Right cardiac atrium (tissue), 5 donors: ENCODE measurements around the gene ZBTB20. TPM values are rescaled to one million over a fixed set of nuclear protein-coding genes. Genes with fewer than 3 reads are reported as not detected.
A peak's percentile ranks its signal among the peaks of the same experiment; 100 is the strongest.

Source experiments
- ATAC-seq, 2 donors: fragments of 200-7000 bp; cut with Tn5 transposase; one replicate each; pipeline versions ENCODE4 v1.8.0 to v1.9.1; 2020; ENCODE audit warnings: moderate library complexity in 2 of 2, mild to moderate bottlenecking in 1 of 2
- DNase-seq, 3 donors: peaks; one replicate each; pipeline ENCODE4 v3.0.0-alpha.2; 2020
- H3K27ac ChIP-seq: one replicate; pipeline ENCODE4 v1.5.1; 2013; ENCODE audit warnings: mild to moderate bottlenecking, low read length, control low read depth, moderate library complexity
- H3K27me3 ChIP-seq: one replicate; pipeline ENCODE4 v1.6.1; 2013; ENCODE audit not compliant: control insufficient read depth, insufficient read depth
- H3K4me1 ChIP-seq: one replicate; pipeline ENCODE4 v1.6.1; 2013; ENCODE audit warnings: low read length; ENCODE audit not compliant: control insufficient read depth, insufficient read depth
- H3K4me3 ChIP-seq: one replicate; pipeline ENCODE4 v1.5.1; 2013; ENCODE audit warnings: low read length, control low read depth
- H3K9me3 ChIP-seq: one replicate; pipeline ENCODE4 v1.6.1; 2013; ENCODE audit warnings: low read length; ENCODE audit not compliant: control insufficient read depth
- WGBS: extraction: QIAGEN DNeasy Blood & Tissue Kit; methylation state at CpG from one replicate; pipeline ENCODE4 v1.1.7; 2013; 5-methylcytosine and 5-hydroxymethylcytosine counted together
- intact Hi-C, 4 donors: fragments of 100-400 bp; cut with DNase I; formaldehyde crosslinking; loops; one replicate each; pipeline versions ENCODE4 v1.11.0 to v1.14.0; 2022 to 2023
- polyA plus RNA-seq: library from polyadenylated mRNA; stranded (reverse); fragments of 200-250 nt; gene quantifications from one replicate; pipeline ENCODE4 v1.2.3, GENCODE V29; 2013
- total RNA-seq, 4 donors: library from RNA; stranded (reverse); fragmentation: NEBNext Ultra II Directional; extraction: Animal tissue kit (Norgen Biotek cat#: 25700); gene quantifications; one replicate each; pipeline ENCODE4 v1.2.1, GENCODE V29; 2021
- donor health status: healthy with polysubstance abuse.
- donor health status: DM: no; HTN: yes; CAD: no.
- donor health status: DM: no; HTN: no; CAD: no.
- donor health status: DM: no; HTN: yes; CAD: no; lungs with severe emphysema.
- donor health status: DM: yes; HTN: yes; CAD: no.

Gene ZBTB20
- total and polyA plus RNA-seq, 5 donors = 6.5 to 87.9 (median 75.5) TPM

- DNase-seq = no peak
- no peak for ATAC-seq
- intact Hi-C loops = no loop called here
- Histone ChIP-seq H3K4me3 (no peak overlapping the region), H3K27me3 (no peaks in the 10 kb centered on the region), H3K27ac (no peak overlapping the region), H3K4me1 (no peaks in the 10 kb centered on the region), H3K9me3 (no peaks in the 10 kb centered on the region)
- 89% methylated on average over 3 of the region's 3 CpGs for WGBS
Measured at GRCh38 chr3:115164374-115165221, 17.5 kb upstream of the ZBTB20 start.

GRCh38 chr3:115162759-115163158 lies 15.7 kb upstream of the ZBTB20 start:
- DNase-seq (no peak), ATAC-seq (no peak)
- H3K9me3 ChIP-seq = no peaks in the 10 kb centered on the region
- intact Hi-C loops = no loop called here
- 86% methylated on average over 1 of the region's 1 CpG for WGBS
- no peak overlapping the region for H3K4me3 ChIP-seq
- H3K27me3 ChIP-seq = no peaks in the 10 kb centered on the region
- no peaks in the 10 kb centered on the region for H3K4me1 ChIP-seq
- H3K27ac ChIP-seq = no peak overlapping the region

DNA sequence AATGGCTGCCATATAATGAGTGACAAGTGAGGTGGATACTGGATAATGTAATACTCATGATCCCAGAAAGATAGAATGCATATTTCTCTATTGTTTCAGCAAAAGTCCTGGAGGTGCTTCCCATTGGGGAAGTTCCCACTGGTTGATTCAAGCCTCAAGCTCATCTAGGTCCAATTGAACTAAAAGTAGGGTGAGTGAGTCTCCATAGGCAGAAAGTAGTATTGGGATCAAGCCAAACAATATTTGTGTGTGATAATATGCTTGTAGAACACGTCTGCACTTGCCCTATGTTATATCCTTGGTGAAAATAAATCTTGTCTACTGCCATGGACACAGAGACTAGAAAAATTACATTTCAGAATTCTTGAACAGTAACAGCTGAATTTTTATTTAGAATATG lies 14.8 kb upstream of the ZBTB20 start:
- H3K9me3 ChIP-seq = no peaks in the 10 kb centered on the region
- no peaks in the 10 kb centered on the region for H3K27me3 ChIP-seq
- H3K27ac ChIP-seq = no peak overlapping the region
- no peak for ATAC-seq
- H3K4me1 ChIP-seq = no peaks in the 10 kb centered on the region
- DNase-seq = no peak
- 49% methylated on average over 1 of the region's 1 CpG for WGBS
- H3K4me3 ChIP-seq = no peak overlapping the region
- intact Hi-C loops = no loop called here

GRCh38 chr3:115161168-115161834 lies 14.2 kb upstream of the ZBTB20 start:
- 94% methylated on average over 4 of the region's 4 CpGs for WGBS
- H3K4me3 ChIP-seq = no peak overlapping the region
- ATAC-seq = no peak
- H3K9me3 ChIP-seq = no peaks in the 10 kb centered on the region
- no peak overlapping the region for H3K27ac ChIP-seq
- DNase-seq = no peak
- intact Hi-C loops = no loop called here
- H3K27me3 ChIP-seq = no peaks in the 10 kb centered on the region
- H3K4me1 ChIP-seq = no peaks in the 10 kb centered on the region

- H3K4me3 ChIP-seq = no peak overlapping the region
- H3K27ac ChIP-seq = no peak overlapping the region
- no peaks in the 10 kb centered on the region for H3K4me1 ChIP-seq
- no peak for ATAC-seq
- no peaks in the 10 kb centered on the region for H3K27me3 ChIP-seq
- no peaks in the 10 kb centered on the region for H3K9me3 ChIP-seq
- DNase-seq = no peak
- intact Hi-C loops = no loop called here
- WGBS = 82% methylated on average over 1 of the region's 1 CpG
Measured at GRCh38 chr3:115160295-115160694, 13.2 kb upstream of the ZBTB20 start.

DNA sequence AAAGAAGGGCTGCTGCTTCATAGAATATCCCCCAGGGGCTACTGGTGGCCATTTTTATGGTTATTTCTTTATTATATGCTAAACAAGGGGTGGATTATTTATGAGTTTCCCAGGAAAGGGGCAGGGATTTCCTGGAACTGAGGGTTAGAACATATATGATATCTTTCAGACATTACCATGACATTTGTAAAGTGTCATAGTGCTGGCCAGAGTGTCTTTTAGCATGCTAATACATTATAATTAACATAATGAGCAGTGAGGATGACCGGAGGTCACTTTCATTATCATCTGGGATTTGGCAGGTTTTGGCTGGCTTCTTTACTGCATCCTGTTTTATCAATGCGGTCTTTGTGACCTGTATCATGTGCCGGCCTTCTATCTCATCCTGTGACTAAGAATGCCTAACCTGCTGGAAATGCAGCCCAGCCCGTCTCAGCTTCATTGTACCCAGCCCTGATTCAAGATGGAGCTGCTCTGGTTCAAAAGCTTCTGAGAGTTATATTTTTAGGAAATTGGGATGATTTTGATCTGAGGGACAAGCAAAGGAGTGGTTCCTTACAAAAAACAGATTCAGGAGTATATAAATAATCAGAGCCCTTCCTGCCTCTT lies 9.1 kb upstream of the ZBTB20 start:
- H3K27me3 ChIP-seq = no peaks in the 10 kb centered on the region
- H3K9me3 ChIP-seq = no peaks in the 10 kb centered on the region
- peak in 1 of 2 donors; percentile 59 for ATAC-seq
- H3K27ac ChIP-seq = no peak overlapping the region
- H3K4me1 ChIP-seq = no peaks in the 10 kb centered on the region
- intact Hi-C loops = no loop called here
- 34% methylated on average over 4 of the region's 4 CpGs for WGBS
- H3K4me3 ChIP-seq = no peak overlapping the region
- DNase-seq = no peak

GRCh38 chr3:115154611-115155010 lies 7.5 kb upstream of the ZBTB20 start:
- 71% methylated on average over 3 of the region's 3 CpGs for WGBS
- Histone ChIP-seq H3K4me3 (no peak overlapping the region), H3K27me3 (no peaks in the 10 kb centered on the region), H3K27ac (no peak overlapping the region), H3K9me3 (no peaks in the 10 kb centered on the region), H3K4me1 (no peaks in the 10 kb centered on the region)
- DNase-seq (no peak), ATAC-seq (no peak)
- intact Hi-C loops = no loop called here

GRCh38 chr3:115151921-115152320 lies 4.8 kb upstream of the ZBTB20 start:
- no peaks in the 10 kb centered on the region for H3K27me3 ChIP-seq
- ATAC-seq = no peak
- H3K9me3 ChIP-seq = no peaks in the 10 kb centered on the region
- H3K4me1 ChIP-seq = no peaks in the 10 kb centered on the region
- no peak overlapping the region for H3K27ac ChIP-seq
- WGBS = 87% methylated on average over 2 of the region's 2 CpGs
- intact Hi-C loops = no loop called here
- no peak overlapping the region for H3K4me3 ChIP-seq
- no peak for DNase-seq

- ATAC-seq (no peak), DNase-seq (no peak)
- no peaks in the 10 kb centered on the region for H3K27me3 ChIP-seq
- under 1% methylated on average over 20 of the region's 20 CpGs for WGBS
- intact Hi-C loops = loop anchor here in 3 of 4 donors (5.0 to 10.0 kb wide), 2 partner anchors 51 to 53 kb away; no protein-coding TSS in a partner anchor
- H3K4me1 ChIP-seq = no peaks in the 10 kb centered on the region
- no peaks in the 10 kb centered on the region for H3K9me3 ChIP-seq
- peak overlapping the region; percentile 83 for H3K27ac ChIP-seq
- H3K4me3 ChIP-seq = peak overlapping the region; percentile 53
Measured at GRCh38 chr3:115148142-115148790, 1.2 kb upstream of the ZBTB20 start.

DNA sequence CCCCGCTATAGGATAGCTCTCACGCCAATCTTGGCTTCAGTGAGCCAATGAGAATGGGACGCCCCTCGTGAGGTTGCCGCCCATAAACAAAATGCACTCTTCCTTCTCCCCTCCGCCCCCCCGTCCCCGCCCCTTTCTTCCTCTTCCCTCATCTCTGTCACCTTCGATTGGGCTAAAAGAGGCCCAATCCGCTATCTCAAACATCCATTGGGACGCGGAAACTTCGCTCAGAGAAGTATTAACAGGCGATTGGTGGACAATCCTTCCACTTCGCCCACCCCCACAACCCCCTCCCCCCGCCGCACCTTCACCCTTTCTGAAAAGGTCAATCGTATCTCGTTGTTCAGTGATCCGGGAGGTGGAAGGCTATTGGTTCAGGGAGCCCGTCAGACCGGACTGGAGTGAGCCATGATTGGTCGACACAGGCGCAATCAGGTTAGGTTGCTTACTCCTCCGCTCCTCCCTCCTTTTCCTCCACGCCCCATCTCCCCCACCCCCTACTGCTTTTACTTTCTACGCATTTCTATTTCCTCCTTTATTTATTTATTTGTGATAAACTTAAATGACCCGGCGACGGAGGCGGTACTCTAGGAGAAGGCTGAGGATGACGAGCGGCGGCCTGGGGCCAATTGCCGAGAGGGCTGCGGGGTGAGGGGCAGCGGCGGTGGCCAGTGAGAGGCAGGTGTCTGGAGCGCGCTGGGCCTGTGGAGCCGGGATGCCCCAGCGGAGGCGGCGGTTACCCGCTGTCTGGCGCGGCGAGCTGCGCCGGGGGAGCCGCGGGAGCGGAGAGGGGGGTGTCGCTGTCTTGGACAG lies 447 bp upstream of the ZBTB20 start:
- H3K27ac ChIP-seq = peak overlapping the region; percentile 83
- no peaks in the 10 kb centered on the region for H3K4me1 ChIP-seq
- no peaks in the 10 kb centered on the region for H3K9me3 ChIP-seq
- intact Hi-C loops = loop anchor here in 3 of 4 donors (5.0 to 10.0 kb wide), 2 partner anchors 50 to 53 kb away; no protein-coding TSS in a partner anchor
- under 1% methylated on average over 54 of the region's 54 CpGs for WGBS
- peak; percentile 95 to 96 for ATAC-seq
- H3K4me3 ChIP-seq = peak overlapping the region; percentile 97
- DNase-seq = peak; percentile 98 to 99 (median 99)
- no peaks in the 10 kb centered on the region for H3K27me3 ChIP-seq
